Measurements from ENCODE around the gene MICU2.

Gene MICU2, protein sequence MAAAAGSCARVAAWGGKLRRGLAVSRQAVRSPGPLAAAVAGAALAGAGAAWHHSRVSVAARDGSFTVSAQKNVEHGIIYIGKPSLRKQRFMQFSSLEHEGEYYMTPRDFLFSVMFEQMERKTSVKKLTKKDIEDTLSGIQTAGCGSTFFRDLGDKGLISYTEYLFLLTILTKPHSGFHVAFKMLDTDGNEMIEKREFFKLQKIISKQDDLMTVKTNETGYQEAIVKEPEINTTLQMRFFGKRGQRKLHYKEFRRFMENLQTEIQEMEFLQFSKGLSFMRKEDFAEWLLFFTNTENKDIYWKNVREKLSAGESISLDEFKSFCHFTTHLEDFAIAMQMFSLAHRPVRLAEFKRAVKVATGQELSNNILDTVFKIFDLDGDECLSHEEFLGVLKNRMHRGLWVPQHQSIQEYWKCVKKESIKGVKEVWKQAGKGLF

DNA sequence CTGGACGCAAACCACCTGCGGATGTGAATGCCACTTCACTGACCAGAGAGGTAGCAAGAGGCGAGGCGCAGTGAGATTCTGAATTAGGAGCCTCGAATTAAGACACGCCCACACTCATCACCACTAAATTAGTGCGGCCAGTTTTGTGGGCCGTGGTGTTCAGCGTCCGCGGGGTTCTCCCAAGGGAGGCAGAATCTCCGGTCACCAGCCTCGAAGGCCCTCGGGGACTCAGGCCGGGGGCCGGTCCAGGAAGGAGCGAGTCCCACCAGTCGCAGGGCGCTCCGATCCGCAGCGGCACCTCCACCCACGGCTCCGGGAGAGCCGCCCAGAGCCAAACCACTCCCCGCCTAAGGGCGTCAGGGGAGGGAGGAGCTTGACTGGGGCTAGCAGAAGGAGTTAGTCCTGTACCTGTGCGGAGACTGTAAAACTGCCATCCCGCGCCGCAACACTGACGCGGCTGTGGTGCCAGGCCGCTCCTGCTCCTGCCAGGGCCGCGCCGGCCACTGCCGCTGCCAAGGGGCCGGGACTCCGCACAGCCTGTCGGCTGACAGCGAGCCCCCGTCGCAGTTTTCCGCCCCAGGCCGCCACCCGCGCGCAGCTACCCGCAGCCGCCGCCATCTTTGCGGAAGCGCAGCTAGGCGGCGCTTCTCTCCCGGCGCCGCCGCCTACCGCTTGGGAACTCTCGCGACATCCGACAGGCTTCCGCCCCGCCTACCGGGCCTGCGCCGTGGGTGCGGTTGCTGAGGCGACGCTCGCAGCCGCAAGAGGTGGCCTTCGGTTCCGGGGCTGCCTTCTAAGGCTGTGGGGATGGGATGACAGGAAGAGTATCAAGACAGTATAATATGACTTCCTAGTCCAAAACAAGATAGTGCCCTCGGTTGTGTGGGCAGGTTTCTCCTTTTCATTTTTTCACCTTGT lies at the start of gene MICU2:
TSS of gene MICU2 (minus strand) at position 640 of the 918 bp plus-strand sequence. CDS start at position 618, 22 bp downstream.
- TF ChIP-seq, protein P1, sequence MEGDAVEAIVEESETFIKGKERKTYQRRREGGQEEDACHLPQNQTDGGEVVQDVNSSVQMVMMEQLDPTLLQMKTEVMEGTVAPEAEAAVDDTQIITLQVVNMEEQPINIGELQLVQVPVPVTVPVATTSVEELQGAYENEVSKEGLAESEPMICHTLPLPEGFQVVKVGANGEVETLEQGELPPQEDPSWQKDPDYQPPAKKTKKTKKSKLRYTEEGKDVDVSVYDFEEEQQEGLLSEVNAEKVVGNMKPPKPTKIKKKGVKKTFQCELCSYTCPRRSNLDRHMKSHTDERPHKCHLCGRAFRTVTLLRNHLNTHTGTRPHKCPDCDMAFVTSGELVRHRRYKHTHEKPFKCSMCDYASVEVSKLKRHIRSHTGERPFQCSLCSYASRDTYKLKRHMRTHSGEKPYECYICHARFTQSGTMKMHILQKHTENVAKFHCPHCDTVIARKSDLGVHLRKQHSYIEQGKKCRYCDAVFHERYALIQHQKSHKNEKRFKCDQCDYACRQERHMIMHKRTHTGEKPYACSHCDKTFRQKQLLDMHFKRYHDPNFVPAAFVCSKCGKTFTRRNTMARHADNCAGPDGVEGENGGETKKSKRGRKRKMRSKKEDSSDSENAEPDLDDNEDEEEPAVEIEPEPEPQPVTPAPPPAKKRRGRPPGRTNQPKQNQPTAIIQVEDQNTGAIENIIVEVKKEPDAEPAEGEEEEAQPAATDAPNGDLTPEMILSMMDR (IDR thresholded peaks at IDR 0.05; ENCODE audit: extremely low read depth, insufficient read depth, missing control alignments), result no peak
- in situ Hi-C loops (cut with MboI; ENCODE audit: low pct_unique_long_range_greater_than_20kb, low sequenced_read_pairs, unreplicated experiment), result no loop called here
- DNase-seq (ENCODE audit: low spot score), result peak; percentile 95

DNA sequence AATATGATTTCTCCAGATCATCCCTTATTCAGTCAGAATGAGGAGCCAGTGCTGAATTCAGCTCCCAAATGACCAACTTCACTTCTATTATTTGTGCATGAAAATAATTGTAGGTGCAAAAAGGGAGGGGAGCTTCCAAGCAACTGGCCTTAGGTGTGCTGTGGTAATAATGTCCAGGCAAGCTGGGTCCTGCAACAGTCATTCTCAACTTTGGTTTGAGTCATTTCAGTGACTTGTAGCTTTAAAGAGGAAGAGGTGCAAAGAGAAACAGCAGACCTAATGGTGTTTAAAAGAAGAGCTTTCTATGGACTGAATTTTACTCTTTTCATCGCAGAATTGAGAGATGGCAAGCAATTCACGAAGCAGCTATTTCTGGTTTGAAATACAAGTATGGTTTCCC lies 37.7 kb upstream of the MICU2 start:
- in situ Hi-C loops (cut with MboI; ENCODE audit: low pct_unique_long_range_greater_than_20kb, low sequenced_read_pairs, unreplicated experiment), result loop anchor here (25.0 kb wide), 3 partner anchors 646 to 1396 kb away; no protein-coding TSS in a partner anchor
- no peak for DNase-seq (ENCODE audit: low spot score)
- TF ChIP-seq, protein P1 (IDR thresholded peaks at IDR 0.05; ENCODE audit: extremely low read depth, insufficient read depth, missing control alignments), result no peak

GRCh38 chr13:21639561-21639960 lies 35.6 kb upstream of the MICU2 start:
- no peak for DNase-seq (ENCODE audit: low spot score)
- TF ChIP-seq, protein P1 (IDR thresholded peaks at IDR 0.05; ENCODE audit: extremely low read depth, insufficient read depth, missing control alignments), result no peak
- in situ Hi-C loops (cut with MboI; ENCODE audit: low pct_unique_long_range_greater_than_20kb, low sequenced_read_pairs, unreplicated experiment), result loop anchor here (25.0 kb wide), 3 partner anchors 648 to 1398 kb away; no protein-coding TSS in a partner anchor

GRCh38 chr13:21638319-21639282 lies 34.6 kb upstream of the MICU2 start:
- peak; percentile 48 for DNase-seq (ENCODE audit: low spot score)
- in situ Hi-C loops (cut with MboI; ENCODE audit: low pct_unique_long_range_greater_than_20kb, low sequenced_read_pairs, unreplicated experiment), result loop anchor here (25.0 kb wide), 3 partner anchors 649 to 1399 kb away; no protein-coding TSS in a partner anchor
- TF ChIP-seq, protein P1 (IDR thresholded peaks at IDR 0.05; ENCODE audit: extremely low read depth, insufficient read depth, missing control alignments), result peak; percentile 62

DNA sequence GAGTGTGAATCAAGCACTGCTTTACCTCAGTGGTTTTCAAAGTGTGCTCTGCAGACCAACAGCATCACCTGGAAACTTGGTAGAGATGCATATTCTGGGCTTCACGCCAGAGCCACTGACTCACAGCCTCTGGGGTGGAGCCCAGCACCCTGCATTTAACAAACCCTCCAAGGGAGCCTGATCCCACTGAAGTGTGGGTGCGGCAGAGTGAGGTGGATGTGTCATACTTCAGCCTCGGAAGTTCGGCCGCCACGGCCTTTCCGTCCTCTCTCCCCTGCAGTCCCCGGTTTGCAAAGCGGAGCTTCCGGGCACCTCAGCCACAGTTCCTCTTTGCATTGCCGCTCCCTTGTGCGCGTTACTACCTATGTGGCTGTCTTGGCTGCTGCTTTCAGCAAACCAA lies 33.3 kb upstream of the MICU2 start:
- TF ChIP-seq, protein P1 (IDR thresholded peaks at IDR 0.05; ENCODE audit: extremely low read depth, insufficient read depth, missing control alignments), result no peak
- in situ Hi-C loops (cut with MboI; ENCODE audit: low pct_unique_long_range_greater_than_20kb, low sequenced_read_pairs, unreplicated experiment), result loop anchor here (25.0 kb wide), 3 partner anchors 650 to 1400 kb away; no protein-coding TSS in a partner anchor
- no peak for DNase-seq (ENCODE audit: low spot score)

Measured in GM13977 (cell line).